ENCODE measurements around the gene TMEM86A. TPM values are rescaled to one million over a fixed set of nuclear protein-coding genes. Genes with fewer than 3 reads are reported as not detected.

Gene TMEM86A
- total RNA-seq, 2 experiments from 2014 or later, result 8.0 to 8.5 TPM

DNA sequence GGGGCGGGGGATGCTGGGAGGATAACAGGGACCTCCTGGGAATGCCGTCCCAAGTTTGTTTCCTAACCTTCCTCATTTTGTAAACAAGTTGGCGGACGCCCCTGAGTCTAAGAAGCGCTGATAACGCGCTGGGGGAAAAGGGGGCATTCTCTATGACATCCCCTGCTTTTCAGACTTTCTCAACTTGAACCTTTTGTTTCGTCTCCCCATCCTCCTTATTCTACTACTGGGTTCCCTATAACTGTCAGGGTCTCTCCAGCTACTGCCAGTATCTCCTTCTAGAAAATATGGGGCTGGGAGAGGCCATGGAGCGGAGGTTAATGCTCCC, 654 bp downstream of the TMEM86A start:
- Mint-ChIP-seq H3K4me3 (peak overlapping the region; percentile 87), H3K9me3 (no peaks in the 10 kb centered on the region), H3K27ac (peak overlapping the region; percentile 70), H3K27me3 (no peaks in the 10 kb centered on the region), H3K36me3 (ENCODE audit: low read depth) (peaks cover 6% of the 10 kb centered on the region), H3K4me1 (ENCODE audit: low read depth) (peaks cover 14% of the 10 kb centered on the region)
- Histone ChIP-seq H3K27me3 (ENCODE audit: control insufficient read depth in 1 of 2, insufficient read depth in 2 of 2, low read length in 2 of 2) (no peaks in the 10 kb centered on the region), H3K4me3 (ENCODE audit: low read length) (peak overlapping the region; percentile 60), H3K9me3 (ENCODE audit: control insufficient read depth in 1 of 2, insufficient read depth in 1 of 2, low read length in 2 of 2) (no peaks in the 10 kb centered on the region), H3K36me3 (ENCODE audit: insufficient read depth, low read length) (no peaks in the 10 kb centered on the region), H3K27ac (ENCODE audit: low read depth in 1 of 2, low read length in 2 of 2) (no peak overlapping the region), H3K4me1 (ENCODE audit: insufficient read depth, low read length) (peaks cover 26% of the 10 kb centered on the region)
- intact Hi-C loops (cut with DNase I, micrococcal nuclease), result loop anchor here (2.0 to 5.0 kb wide), 3 partner anchors 64 to 418 kb away; partner anchors contain the start of genes GTF2H1 (in 1 of the 2), HPS5 (in 1 of the 2), SPTY2D1 (in 1 of the 2) and ZDHHC13 (in 1 of the 2)
- ChIA-PET CTCF (no interaction called here), POLR2A (interaction anchor here (0.6 to 1.9 kb wide), 5 partner anchors 22 to 1731 kb away, joined by 3 to 18 read pairs (median 8); partner anchors contain the start of genes SPTY2D1 and TSG101)
- DNase-seq (no peak), ATAC-seq (ENCODE audit: poor library complexity) (no peak)
- TF ChIP-seq, protein P1, sequence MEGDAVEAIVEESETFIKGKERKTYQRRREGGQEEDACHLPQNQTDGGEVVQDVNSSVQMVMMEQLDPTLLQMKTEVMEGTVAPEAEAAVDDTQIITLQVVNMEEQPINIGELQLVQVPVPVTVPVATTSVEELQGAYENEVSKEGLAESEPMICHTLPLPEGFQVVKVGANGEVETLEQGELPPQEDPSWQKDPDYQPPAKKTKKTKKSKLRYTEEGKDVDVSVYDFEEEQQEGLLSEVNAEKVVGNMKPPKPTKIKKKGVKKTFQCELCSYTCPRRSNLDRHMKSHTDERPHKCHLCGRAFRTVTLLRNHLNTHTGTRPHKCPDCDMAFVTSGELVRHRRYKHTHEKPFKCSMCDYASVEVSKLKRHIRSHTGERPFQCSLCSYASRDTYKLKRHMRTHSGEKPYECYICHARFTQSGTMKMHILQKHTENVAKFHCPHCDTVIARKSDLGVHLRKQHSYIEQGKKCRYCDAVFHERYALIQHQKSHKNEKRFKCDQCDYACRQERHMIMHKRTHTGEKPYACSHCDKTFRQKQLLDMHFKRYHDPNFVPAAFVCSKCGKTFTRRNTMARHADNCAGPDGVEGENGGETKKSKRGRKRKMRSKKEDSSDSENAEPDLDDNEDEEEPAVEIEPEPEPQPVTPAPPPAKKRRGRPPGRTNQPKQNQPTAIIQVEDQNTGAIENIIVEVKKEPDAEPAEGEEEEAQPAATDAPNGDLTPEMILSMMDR (IDR thresholded peaks at IDR 0.05), result no peak

DNA sequence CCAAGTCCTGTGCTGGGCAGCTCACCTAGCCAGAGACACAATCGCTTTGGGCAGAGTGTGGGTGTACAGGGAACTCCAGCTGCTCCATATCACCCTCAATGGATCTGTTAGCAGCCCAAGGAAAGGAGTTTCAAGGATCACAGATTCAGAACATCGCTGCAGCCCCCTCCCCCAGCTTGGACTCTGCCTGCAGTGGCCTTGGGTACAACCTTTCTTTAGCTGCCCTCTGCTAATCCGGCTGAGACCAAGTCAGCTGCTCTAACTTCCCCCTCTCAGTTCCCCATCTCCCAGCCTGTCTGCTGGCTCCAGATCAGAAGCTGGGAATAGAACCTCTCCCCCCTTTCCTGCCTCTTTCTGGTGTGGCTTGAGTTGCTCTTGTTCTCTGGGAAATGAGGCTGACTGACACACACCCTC, 1.3 kb downstream of the TMEM86A start:
- TF ChIP-seq, protein P1 (IDR thresholded peaks at IDR 0.05), result no peak
- Histone ChIP-seq H3K4me1 (ENCODE audit: insufficient read depth, low read length) (peaks cover 29% of the 10 kb centered on the region), H3K4me3 (ENCODE audit: low read length) (no peak overlapping the region), H3K36me3 (ENCODE audit: insufficient read depth, low read length) (no peaks in the 10 kb centered on the region), H3K9me3 (ENCODE audit: control insufficient read depth in 1 of 2, insufficient read depth in 1 of 2, low read length in 2 of 2) (no peaks in the 10 kb centered on the region), H3K27me3 (ENCODE audit: control insufficient read depth in 1 of 2, insufficient read depth in 2 of 2, low read length in 2 of 2) (peaks cover 0 to 3% of the 10 kb centered on the region in 2 experiments), H3K27ac (ENCODE audit: low read depth in 1 of 2, low read length in 2 of 2) (no peak overlapping the region)
- H3K27ac Mint-ChIP-seq, result peak overlapping the region; percentile 70
- CTCF ChIA-PET, result no interaction called here
- H3K27me3 Mint-ChIP-seq, result no peaks in the 10 kb centered on the region
- POLR2A ChIA-PET, result no interaction called here
- intact Hi-C loops (cut with DNase I, micrococcal nuclease), result loop anchor here (2.0 to 10.0 kb wide), 6 partner anchors 63 to 685 kb away; partner anchors contain the start of genes GTF2H1 (in 1 of the 2), HPS5 (in 1 of the 2), SERGEF (in 1 of the 2) and SPTY2D1 (in 1 of the 2)
- H3K4me3 Mint-ChIP-seq, result peak overlapping the region; percentile 87
- no peaks in the 10 kb centered on the region for H3K9me3 Mint-ChIP-seq
- peak in 1 of 14 experiments; percentile 20 for DNase-seq
- ATAC-seq (ENCODE audit: poor library complexity), result no peak
- peaks cover 6% of the 10 kb centered on the region for H3K36me3 Mint-ChIP-seq (ENCODE audit: low read depth)
- H3K4me1 Mint-ChIP-seq (ENCODE audit: low read depth), result peaks cover 16% of the 10 kb centered on the region

DNA sequence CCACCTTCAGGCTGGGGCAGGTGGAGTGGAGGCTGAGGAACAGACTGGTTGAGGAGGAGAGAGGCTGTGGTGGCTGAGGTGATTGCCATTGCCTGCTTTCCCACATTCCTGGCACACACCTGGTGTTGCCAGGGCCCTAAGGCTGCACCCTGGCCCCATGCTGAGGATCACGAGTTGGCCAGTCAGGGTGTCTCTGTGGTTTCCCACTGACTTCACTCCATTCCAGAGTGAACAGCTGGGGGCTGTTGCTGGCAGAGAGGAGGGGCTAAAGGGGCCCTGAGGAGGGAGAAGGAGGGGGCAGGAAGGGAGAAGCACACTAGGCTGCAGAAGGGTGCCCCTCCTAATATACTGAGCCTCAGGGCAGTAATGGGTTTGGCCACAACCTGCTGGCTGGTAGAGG, 1.8 kb downstream of the TMEM86A start:
- Mint-ChIP-seq H3K27ac (peak overlapping the region; percentile 70), H3K4me1 (ENCODE audit: low read depth) (peaks cover 21% of the 10 kb centered on the region), H3K27me3 (no peaks in the 10 kb centered on the region), H3K9me3 (no peaks in the 10 kb centered on the region), H3K36me3 (ENCODE audit: low read depth) (peaks cover 6% of the 10 kb centered on the region), H3K4me3 (peak overlapping the region; percentile 87)
- Histone ChIP-seq H3K36me3 (ENCODE audit: insufficient read depth, low read length) (no peaks in the 10 kb centered on the region), H3K27me3 (ENCODE audit: control insufficient read depth in 1 of 2, insufficient read depth in 2 of 2, low read length in 2 of 2) (peaks cover 0 to 3% of the 10 kb centered on the region in 2 experiments), H3K4me3 (ENCODE audit: low read length) (no peak overlapping the region), H3K9me3 (ENCODE audit: control insufficient read depth in 1 of 2, insufficient read depth in 1 of 2, low read length in 2 of 2) (no peaks in the 10 kb centered on the region), H3K4me1 (ENCODE audit: insufficient read depth, low read length) (peaks cover 34% of the 10 kb centered on the region), H3K27ac (ENCODE audit: low read depth in 1 of 2, low read length in 2 of 2) (no peak overlapping the region)
- DNase-seq (no peak), ATAC-seq (ENCODE audit: poor library complexity) (no peak)
- TF ChIP-seq, protein P1 (IDR thresholded peaks at IDR 0.05), result no peak
- POLR2A ChIA-PET, result no interaction called here
- intact Hi-C loops (cut with DNase I, micrococcal nuclease), result loop anchor here in 1 of 2 experiments (2.0 to 10.0 kb wide), 3 partner anchors 64 to 686 kb away; partner anchors contain the start of gene SERGEF
- CTCF ChIA-PET, result no interaction called here
